Urinary bladder (tissue), 4 donors: ENCODE measurements around the gene SUSD6. TPM values are rescaled to one million over a fixed set of nuclear protein-coding genes. Genes with fewer than 3 reads are reported as not detected.

Source experiments
- DNase-seq: peaks from one replicate; pipeline ENCODE4 v3.0.0-alpha.2; 2015; ENCODE audit errors: extremely low spot score
- H3K27ac ChIP-seq: one replicate; pipeline ENCODE4 v1.5.1; 2013; ENCODE audit warnings: low read depth, mild to moderate bottlenecking, moderate library complexity
- H3K36me3 ChIP-seq: one replicate; pipeline ENCODE4 v1.6.1; 2013; ENCODE audit warnings: mild to moderate bottlenecking, moderate library complexity; ENCODE audit not compliant: insufficient read depth
- H3K4me1 ChIP-seq: one replicate; pipeline ENCODE4 v1.6.1; 2013; ENCODE audit warnings: mild to moderate bottlenecking, moderate library complexity; ENCODE audit not compliant: insufficient read depth
- H3K4me3 ChIP-seq: one replicate; pipeline ENCODE4 v1.5.1; 2013; ENCODE audit warnings: low read depth, low read length
- WGBS: extraction: QIAGEN DNeasy Blood & Tissue Kit; methylation state at CpG from one replicate; pipeline ENCODE4 v1.1.7; 2013; 5-methylcytosine and 5-hydroxymethylcytosine counted together
- polyA plus RNA-seq: library from polyadenylated mRNA; stranded (reverse); fragments of 200-250 nt; gene quantifications from one replicate; pipeline ENCODE4 v1.2.3, GENCODE V29; 2013
- total RNA-seq: library from RNA; depleted of rRNA; stranded (reverse); fragments of >200 nt; gene quantifications from one replicate; pipeline ENCODE4 v1.2.3, GENCODE V29; 2014
- donor health status: healthy with polysubstance abuse.
- donor health status: healthy.

The SUSD6 gene
- total and polyA plus RNA-seq, 2 donors: 12.5 to 20.0 TPM

DNA sequence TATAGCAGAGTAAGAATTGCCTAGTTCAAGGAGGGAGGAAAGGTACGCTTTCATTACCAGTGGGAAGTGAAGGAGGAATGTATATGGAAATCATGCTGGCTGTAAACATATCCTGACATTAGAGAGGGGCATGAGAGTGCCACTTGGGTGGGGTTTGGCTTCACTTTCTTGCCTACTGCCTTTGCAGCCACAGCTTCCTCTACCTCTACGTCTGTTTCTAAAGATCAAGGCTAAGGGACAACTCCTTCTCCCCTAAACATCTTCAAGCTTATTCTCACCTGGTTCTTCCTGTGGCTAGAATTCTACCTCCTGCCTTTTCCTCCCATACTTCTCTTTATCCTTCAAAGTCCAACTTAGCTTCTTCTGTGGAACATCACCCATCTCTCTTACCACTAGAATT lies 58.0 kb downstream of the SUSD6 start:
- Histone ChIP-seq H3K36me3 (no peaks in the 10 kb centered on the region), H3K4me1 (peaks cover 2% of the 10 kb centered on the region), H3K4me3 (no peak overlapping the region), H3K27ac (no peak overlapping the region)
- no peak for DNase-seq
- WGBS: 92% methylated on average over 2 of the region's 2 CpGs

GRCh38 chr14:69670093-69670492 lies 58.7 kb downstream of the SUSD6 start:
- 44% methylated on average over 1 of the region's 1 CpG for WGBS
- H3K27ac ChIP-seq: no peak overlapping the region
- no peaks in the 10 kb centered on the region for H3K36me3 ChIP-seq
- no peak for DNase-seq
- H3K4me1 ChIP-seq: peaks cover 2% of the 10 kb centered on the region
- no peak overlapping the region for H3K4me3 ChIP-seq

DNA sequence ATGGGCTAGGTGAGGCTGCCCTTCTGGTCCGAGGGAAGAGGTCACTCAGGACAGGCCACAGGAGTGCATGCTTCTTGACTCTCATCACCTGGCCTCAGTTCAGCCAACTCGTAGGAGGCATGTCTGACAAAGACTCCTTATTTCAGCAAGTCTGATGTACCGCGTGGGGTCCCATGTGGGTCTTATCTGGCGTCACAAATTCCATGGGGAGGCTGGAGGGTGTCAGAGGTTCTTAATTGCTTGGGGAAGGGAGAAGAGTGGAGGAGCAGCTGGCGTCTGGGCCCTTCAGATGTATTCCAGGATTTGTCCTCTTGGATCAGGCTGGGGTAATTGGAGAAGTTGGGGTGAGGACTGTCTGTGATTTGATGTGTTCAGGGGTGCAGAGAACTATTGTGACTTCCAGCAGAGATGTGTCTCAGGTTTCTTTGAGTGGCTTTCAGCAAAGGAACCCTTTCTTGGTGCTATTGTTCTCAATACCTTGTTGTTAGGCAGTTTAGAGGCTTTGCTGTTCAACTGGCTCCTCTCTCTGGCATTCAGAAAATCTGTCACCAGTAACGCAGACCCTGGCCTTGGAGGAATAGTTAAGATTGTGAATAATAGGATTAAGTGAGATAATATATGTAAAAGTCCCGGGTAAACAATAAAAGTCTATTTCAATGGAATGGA lies 60.1 kb downstream of the SUSD6 start:
- Histone ChIP-seq H3K4me3 (no peak overlapping the region), H3K27ac (no peak overlapping the region), H3K4me1 (peaks cover 1% of the 10 kb centered on the region), H3K36me3 (no peaks in the 10 kb centered on the region)
- 90% methylated on average over 8 of the region's 8 CpGs for WGBS
- no peak for DNase-seq

GRCh38 chr14:69672356-69672755 lies 61.0 kb downstream of the SUSD6 start:
- Histone ChIP-seq H3K4me3 (no peak overlapping the region), H3K36me3 (no peaks in the 10 kb centered on the region), H3K4me1 (peaks cover 1% of the 10 kb centered on the region), H3K27ac (no peak overlapping the region)
- no peak for DNase-seq
- WGBS: 93% methylated on average over 1 of the region's 1 CpG

- H3K36me3 ChIP-seq: no peaks in the 10 kb centered on the region
- peaks cover 1% of the 10 kb centered on the region for H3K4me1 ChIP-seq
- H3K4me3 ChIP-seq: no peak overlapping the region
- no peak overlapping the region for H3K27ac ChIP-seq
- no peak for DNase-seq
Observed at GRCh38 chr14:69673104-69673503, 61.7 kb downstream of the SUSD6 start.

DNA sequence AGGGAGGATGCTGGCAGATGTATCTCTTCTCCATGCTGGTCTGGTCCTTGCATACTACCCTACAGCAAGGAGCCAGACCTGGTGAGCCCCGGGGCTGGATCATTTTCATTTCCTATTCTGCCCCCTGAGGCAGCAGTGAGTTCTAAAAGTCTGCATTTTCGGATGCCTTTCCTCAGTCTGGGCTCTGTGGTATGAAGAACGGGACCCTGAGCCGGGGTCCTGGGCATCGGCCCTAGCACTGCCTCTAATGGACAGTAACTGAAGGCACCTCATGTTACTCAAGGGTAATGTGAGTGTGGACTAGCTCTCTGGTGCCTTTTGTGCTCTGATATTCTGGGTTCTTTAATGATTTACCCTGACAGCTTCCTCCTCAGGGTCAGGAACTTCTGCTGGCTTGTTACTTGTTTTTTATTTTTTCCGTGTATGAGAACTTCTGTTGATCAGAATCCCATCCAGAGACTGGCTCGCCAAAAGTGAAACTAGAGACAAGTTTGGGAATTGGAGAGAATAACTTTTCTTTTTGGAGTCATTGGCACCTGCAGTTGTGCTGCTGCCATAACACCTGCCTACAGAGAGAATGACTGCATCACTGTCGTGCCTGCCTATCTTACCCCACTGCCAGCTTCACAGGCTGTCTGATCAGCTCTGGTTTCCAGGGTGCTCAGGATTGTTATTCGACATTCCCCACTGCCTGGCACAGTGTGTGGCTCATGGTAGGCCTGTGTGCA lies 62.3 kb downstream of the SUSD6 start:
- DNase-seq: no peak
- Histone ChIP-seq H3K27ac (no peak overlapping the region), H3K36me3 (no peaks in the 10 kb centered on the region), H3K4me1 (peaks cover 1% of the 10 kb centered on the region), H3K4me3 (no peak overlapping the region)
- 70% methylated on average over 9 of the region's 9 CpGs for WGBS

DNA sequence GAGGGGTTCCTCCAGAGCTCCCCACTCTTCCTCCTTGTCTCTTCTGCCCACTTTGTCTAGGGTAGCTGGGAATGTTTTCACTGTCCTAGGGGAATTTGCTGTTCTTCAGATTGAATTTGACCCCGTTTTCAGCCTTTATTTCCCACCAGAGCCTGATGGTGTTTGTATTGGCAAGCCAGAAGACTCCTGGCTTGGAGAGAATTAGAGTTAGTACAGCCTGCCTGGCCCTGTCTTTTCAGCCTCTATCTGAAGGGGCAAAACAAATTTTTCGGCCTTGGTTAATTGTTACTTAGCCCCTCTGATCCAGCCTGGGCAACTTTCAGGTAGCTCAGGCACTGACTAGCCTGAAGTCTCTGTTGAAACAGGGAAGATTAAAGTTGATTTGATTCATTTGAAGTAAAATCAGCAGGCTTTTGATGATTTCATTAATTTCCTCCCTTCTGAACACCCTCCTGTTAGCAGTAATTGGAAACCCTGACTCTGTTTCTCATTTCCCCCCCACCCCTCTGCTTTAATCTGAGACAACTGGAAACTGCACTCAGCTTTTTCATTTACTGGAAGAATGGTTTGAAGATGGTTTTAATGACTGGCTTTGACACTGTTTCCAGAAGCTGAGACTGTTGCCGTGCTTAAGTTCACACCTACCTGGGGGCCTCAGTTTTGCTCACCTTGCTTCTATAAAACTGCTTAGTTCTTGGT lies 63.3 kb downstream of the SUSD6 start:
- Histone ChIP-seq H3K4me1 (peaks cover 1% of the 10 kb centered on the region), H3K4me3 (no peak overlapping the region), H3K27ac (no peak overlapping the region), H3K36me3 (no peaks in the 10 kb centered on the region)
- no peak for DNase-seq
- 76% methylated on average over 3 of the region's 3 CpGs for WGBS

GRCh38 chr14:69675245-69675583 lies 63.8 kb downstream of the SUSD6 start:
- no peak for DNase-seq
- Histone ChIP-seq H3K27ac (no peak overlapping the region), H3K4me1 (no peaks in the 10 kb centered on the region), H3K4me3 (no peak overlapping the region), H3K36me3 (no peaks in the 10 kb centered on the region)
- 32% methylated on average over 1 of the region's 1 CpG for WGBS

DNA sequence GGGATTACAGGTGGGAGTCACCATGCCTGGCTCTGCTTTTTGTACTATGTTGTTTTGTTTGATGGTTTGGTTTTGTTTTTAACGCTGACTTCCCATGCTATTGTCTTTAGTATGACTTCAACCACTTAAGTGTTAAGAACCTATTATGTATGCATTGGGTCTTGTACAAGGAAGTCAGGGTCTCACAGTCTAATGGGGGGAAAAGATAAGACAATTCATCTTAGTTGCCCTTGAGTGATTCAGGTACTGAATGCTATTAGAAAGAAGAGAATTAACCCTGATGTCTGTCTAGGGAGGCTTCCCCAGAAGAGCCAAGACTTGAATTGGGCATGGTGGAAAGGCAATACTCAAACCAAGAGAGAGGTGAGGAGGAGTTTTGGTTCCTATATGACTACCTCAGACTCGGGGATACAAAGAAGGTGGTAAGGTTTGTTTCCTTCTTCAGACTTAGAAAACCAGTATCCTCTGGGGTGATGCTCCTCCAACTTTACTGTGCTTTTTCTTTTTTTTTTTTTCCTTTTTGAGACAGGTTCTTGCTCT lies 64.6 kb downstream of the SUSD6 start:
- WGBS: 83% methylated on average over 2 of the region's 2 CpGs
- no peak for DNase-seq
- H3K4me1 ChIP-seq: no peaks in the 10 kb centered on the region
- H3K27ac ChIP-seq: no peak overlapping the region
- H3K4me3 ChIP-seq: no peak overlapping the region
- no peaks in the 10 kb centered on the region for H3K36me3 ChIP-seq

GRCh38 chr14:69676723-69677122 lies 65.3 kb downstream of the SUSD6 start:
- Histone ChIP-seq H3K27ac (no peak overlapping the region), H3K4me1 (no peaks in the 10 kb centered on the region), H3K4me3 (no peak overlapping the region), H3K36me3 (no peaks in the 10 kb centered on the region)
- WGBS: 97% methylated on average over 2 of the region's 2 CpGs
- DNase-seq: no peak

DNA sequence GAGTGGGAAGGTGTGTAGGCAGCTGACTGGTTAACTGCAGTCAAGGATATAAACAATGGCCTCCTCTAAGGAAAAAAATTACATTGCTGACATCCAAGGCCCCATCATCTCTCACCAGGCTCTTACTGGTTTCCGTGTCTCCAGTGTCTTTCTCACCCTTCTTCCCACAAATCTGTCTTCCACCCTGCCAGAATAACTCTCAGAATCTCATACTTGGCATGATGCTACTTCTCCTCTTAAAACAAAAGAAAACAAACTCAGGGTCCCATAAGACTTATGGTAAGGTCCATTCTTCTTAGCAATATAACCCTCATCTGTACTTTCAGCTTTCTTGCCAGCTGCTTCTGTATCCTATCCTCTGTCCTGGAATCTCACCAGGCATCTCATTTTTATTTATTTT lies 68.9 kb downstream of the SUSD6 start:
- DNase-seq: no peak
- H3K4me1 ChIP-seq: peaks cover 2% of the 10 kb centered on the region
- no peak overlapping the region for H3K4me3 ChIP-seq
- H3K36me3 ChIP-seq: no peaks in the 10 kb centered on the region
- 47% methylated on average over 1 of the region's 1 CpG for WGBS
- no peak overlapping the region for H3K27ac ChIP-seq

DNA sequence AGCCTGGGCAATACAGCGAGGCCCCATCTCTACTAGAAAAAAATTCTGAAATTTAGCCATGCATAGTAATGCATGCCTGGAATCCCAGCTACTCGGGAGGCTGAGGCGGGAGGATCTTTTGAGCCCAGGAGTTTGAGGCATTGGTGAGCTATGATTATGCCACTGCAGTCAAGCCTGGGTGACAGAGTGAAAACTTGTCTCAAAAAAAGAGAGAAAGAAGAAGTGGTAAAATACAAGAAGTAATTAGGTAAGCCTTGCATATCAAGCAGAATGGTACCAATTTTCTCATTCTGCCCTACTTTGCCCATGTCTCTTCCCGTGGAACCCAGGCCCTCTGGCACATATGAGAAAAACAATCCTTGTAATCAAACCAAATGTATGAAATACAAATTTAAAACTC lies 70.7 kb downstream of the SUSD6 start:
- Histone ChIP-seq H3K4me1 (peaks cover 2% of the 10 kb centered on the region), H3K27ac (no peak overlapping the region), H3K4me3 (no peak overlapping the region), H3K36me3 (no peaks in the 10 kb centered on the region)
- WGBS: 80% methylated on average over 4 of the region's 4 CpGs
- DNase-seq: no peak

DNA sequence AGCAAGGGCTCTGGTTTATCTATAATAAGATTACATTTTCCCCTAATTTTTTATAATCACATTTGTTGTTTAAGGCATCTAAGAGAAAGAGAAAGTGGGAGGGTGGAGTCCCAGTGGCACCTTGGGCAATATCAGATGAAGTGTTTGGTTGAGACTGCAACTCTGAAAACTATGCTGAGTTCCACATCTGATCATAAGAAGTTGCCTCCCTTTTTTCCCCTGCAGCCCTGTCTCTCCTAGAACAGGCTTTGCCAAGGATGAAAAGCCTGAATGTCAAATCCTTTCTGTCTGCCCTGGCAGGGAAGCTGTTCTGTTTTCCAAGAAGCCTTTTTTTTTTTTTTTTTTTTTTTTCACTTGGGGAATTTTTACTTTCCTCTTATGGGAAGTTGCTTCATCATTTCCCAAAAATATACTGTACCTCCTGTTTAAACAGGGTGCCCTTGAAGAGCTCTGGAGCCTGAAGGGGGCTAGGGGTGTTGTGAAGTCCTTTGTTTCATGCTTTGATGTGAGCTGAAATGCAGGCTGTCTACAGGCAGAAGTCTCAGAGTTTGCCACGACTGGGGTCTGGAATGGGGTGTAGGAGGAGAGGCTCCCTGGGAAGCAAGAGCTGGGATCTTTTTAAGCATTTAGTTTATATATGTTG lies 71.3 kb downstream of the SUSD6 start:
- Histone ChIP-seq H3K27ac (no peak overlapping the region), H3K4me1 (peaks cover 2% of the 10 kb centered on the region), H3K36me3 (no peaks in the 10 kb centered on the region), H3K4me3 (no peak overlapping the region)
- 36% methylated on average over 1 of the region's 1 CpG for WGBS
- no peak for DNase-seq
